C4-2B (cell line): ENCODE measurements around the gene M1AP.

Experiments used
- ZFX ChIP-seq: fragments of 450-650 bp; IDR thresholded peaks from 2 replicates; pipeline ENCODE4 v1.6.1; 2017
- TF ChIP-seq, protein P1 (sequence below): fragments of 450-650 bp; conservative IDR thresholded peaks from 2 replicates; pipeline ENCODE4 v1.5.1; 2017; ENCODE audit warnings: mild to moderate bottlenecking

DNA sequence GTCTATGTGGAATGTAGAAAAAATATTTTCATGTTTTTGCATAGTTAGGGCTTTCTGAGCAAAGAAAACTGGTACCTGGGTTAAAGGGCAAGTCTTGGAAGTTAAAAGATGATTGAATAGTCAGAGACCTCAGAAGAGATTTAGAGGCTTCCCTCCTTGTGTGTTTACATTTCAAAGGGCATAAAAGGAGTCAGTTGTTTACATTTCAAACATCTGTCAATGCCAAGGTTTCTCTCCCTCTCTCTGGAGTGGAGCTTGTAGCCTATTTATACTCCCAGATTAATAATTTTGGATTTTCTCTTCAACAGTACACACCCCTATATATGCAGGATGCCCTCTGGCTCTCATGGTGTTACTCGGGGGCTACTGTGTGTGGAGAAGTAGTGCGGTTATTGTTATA lies 8.6 kb downstream of the M1AP start:
- TF ChIP-seq, protein P1, sequence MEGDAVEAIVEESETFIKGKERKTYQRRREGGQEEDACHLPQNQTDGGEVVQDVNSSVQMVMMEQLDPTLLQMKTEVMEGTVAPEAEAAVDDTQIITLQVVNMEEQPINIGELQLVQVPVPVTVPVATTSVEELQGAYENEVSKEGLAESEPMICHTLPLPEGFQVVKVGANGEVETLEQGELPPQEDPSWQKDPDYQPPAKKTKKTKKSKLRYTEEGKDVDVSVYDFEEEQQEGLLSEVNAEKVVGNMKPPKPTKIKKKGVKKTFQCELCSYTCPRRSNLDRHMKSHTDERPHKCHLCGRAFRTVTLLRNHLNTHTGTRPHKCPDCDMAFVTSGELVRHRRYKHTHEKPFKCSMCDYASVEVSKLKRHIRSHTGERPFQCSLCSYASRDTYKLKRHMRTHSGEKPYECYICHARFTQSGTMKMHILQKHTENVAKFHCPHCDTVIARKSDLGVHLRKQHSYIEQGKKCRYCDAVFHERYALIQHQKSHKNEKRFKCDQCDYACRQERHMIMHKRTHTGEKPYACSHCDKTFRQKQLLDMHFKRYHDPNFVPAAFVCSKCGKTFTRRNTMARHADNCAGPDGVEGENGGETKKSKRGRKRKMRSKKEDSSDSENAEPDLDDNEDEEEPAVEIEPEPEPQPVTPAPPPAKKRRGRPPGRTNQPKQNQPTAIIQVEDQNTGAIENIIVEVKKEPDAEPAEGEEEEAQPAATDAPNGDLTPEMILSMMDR, result no peak
- no peak for TF ChIP-seq ZFX
